ENCODE measurements around the gene SPEM3. TPM values are rescaled to one million over a fixed set of nuclear protein-coding genes. Genes with fewer than 3 reads are reported as not detected.

The SPEM3 gene
- total and polyA plus RNA-seq, 2 donors (not counting 3 experiments of a cell fraction or from before 2014, with no cell fraction given): not detected

GRCh38 chr17:7383742-7384488, 44.7 kb upstream of the SPEM3 start:
- Histone ChIP-seq H4K20me1 (replicated peaks; ENCODE audit: control insufficient read depth, extremely low read depth, insufficient read depth, low read length) (no peaks in the 10 kb centered on the region), H3K27ac (ENCODE audit: insufficient read depth, low read depth, low read length) (no peak overlapping the region), H3K9me1 (replicated peaks; ENCODE audit: control insufficient read depth, extremely low read depth, insufficient read depth, low read length) (no peaks in the 10 kb centered on the region), H3K36me3 (ENCODE audit: control insufficient read depth in 2 of 2, extremely low read depth in 1 of 2, insufficient read depth in 2 of 2, low read length in 2 of 2) (peaks cover 0 to 3% of the 10 kb centered on the region in 2 experiments), H3K4me2 (ENCODE audit: insufficient read depth, low read length) (peak overlapping the region; percentile 39), H3K4me3 (replicated peaks in 1 of 3; ENCODE audit: insufficient read depth in 1 of 3, low read depth in 1 of 3, low read length in 3 of 3) (peak overlapping the region; percentile 17 to 35 (median 34)), H3K79me2 (ENCODE audit: control insufficient read depth, insufficient read depth, low read length) (no peaks in the 10 kb centered on the region), H3K9me3 (replicated peaks; ENCODE audit: control insufficient read depth, insufficient read depth, low read length) (no peaks in the 10 kb centered on the region), H3K4me1 (ENCODE audit: control insufficient read depth, extremely low read depth, insufficient read depth, low read length) (peaks cover 5% of the 10 kb centered on the region), H3K27me3 (ENCODE audit: control insufficient read depth in 2 of 2, insufficient read depth in 2 of 2, low read length in 2 of 2) (peaks cover 25 to 33% of the 10 kb centered on the region in 2 experiments), H2AFZ (ENCODE audit: low read depth, low read length) (peak overlapping the region; percentile 60), H3K9ac (replicated peaks; ENCODE audit: extremely low read depth, insufficient read depth, low read length) (no peak overlapping the region)
- dilution Hi-C loops (cut with MboI; ENCODE audit: extremely low pct_ligation_motif_present, low sequenced_read_pairs): no loop called here
- POLR2A ChIA-PET: no interaction called here
- no TSS peak for BruUV-seq (replicated peaks)
- DNase-seq (ENCODE audit: low read depth, low spot score): peak; percentile 39
- intact Hi-C loops (cut with micrococcal nuclease): no loop called here
- FAIRE-seq: peak; percentile 48
- CTCF ChIA-PET: interaction anchor here (1.0 to 1.7 kb wide), 4 partner anchors 14 to 53 kb away, joined by 3 to 7 read pairs (median 4); partner anchors contain the start of gene TMEM256
- TF ChIP-seq MYC (IDR thresholded peaks at IDR 0.05; ENCODE audit: low read depth, low read length) (no peak), POLR2A (IDR thresholded peaks at IDR 0.05; ENCODE audit: low read depth, low read length) (peak; percentile 6)

DNA sequence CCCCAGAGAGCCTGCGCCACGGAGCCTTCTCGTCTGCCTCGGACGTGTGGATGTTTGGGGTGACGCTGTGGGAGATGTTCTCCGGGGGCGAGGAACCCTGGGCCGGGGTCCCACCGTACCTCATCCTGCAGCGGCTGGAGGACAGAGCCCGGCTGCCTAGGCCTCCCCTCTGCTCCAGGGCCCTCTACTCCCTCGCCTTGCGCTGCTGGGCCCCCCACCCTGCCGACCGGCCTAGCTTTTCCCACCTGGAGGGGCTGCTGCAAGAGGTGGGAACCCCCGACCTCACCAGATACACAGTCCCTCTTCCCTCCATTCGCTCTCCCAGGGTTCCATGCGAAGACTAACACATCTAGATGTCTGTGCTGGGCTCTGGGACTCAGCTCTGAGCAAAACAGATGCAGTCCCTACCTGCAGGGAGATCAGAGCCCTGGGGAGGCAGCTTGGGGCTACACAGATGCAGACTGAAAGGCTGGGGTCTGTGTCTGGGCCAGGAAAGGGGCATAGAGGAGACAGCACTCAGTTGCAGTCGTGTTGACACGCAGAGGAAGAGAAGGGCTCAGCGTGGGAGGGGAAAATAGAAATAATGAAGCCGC, 44.1 kb upstream of the SPEM3 start:
- dilution Hi-C loops (cut with MboI; ENCODE audit: extremely low pct_ligation_motif_present, low sequenced_read_pairs): no loop called here
- Histone ChIP-seq H3K27me3 (ENCODE audit: control insufficient read depth in 2 of 2, insufficient read depth in 2 of 2, low read length in 2 of 2) (peaks cover 25 to 27% of the 10 kb centered on the region in 2 experiments), H3K9me1 (replicated peaks; ENCODE audit: control insufficient read depth, extremely low read depth, insufficient read depth, low read length) (no peaks in the 10 kb centered on the region), H4K20me1 (replicated peaks; ENCODE audit: control insufficient read depth, extremely low read depth, insufficient read depth, low read length) (no peaks in the 10 kb centered on the region), H3K79me2 (ENCODE audit: control insufficient read depth, insufficient read depth, low read length) (no peaks in the 10 kb centered on the region), H2AFZ (ENCODE audit: low read depth, low read length) (peak overlapping the region; percentile 60), H3K36me3 (ENCODE audit: control insufficient read depth in 2 of 2, extremely low read depth in 1 of 2, insufficient read depth in 2 of 2, low read length in 2 of 2) (peaks cover 0 to 9% of the 10 kb centered on the region in 2 experiments), H3K27ac (ENCODE audit: insufficient read depth, low read depth, low read length) (no peak overlapping the region), H3K4me1 (ENCODE audit: control insufficient read depth, extremely low read depth, insufficient read depth, low read length) (peaks cover 5% of the 10 kb centered on the region), H3K4me2 (ENCODE audit: insufficient read depth, low read length) (peak overlapping the region; percentile 39), H3K9ac (replicated peaks; ENCODE audit: extremely low read depth, insufficient read depth, low read length) (no peak overlapping the region), H3K4me3 (replicated peaks in 1 of 3; ENCODE audit: insufficient read depth in 1 of 3, low read depth in 1 of 3, low read length in 3 of 3) (peak overlapping the region in 1 of 3 experiments; percentile 34), H3K9me3 (replicated peaks; ENCODE audit: control insufficient read depth, insufficient read depth, low read length) (no peaks in the 10 kb centered on the region)
- BruUV-seq (replicated peaks): no TSS peak
- TF ChIP-seq JUN (IDR thresholded peaks at IDR 0.05; ENCODE audit: borderline replicate concordance, insufficient read depth, insufficient read length, low read depth): no peak
- TF ChIP-seq GATA2 (IDR thresholded peaks at IDR 0.05; ENCODE audit: insufficient read depth, insufficient read length, low read depth, low read length): no peak
- no peak for TF ChIP-seq FOS (IDR thresholded peaks at IDR 0.05; ENCODE audit: borderline replicate concordance, insufficient read depth, low read length)
- TF ChIP-seq MAX (IDR thresholded peaks at IDR 0.05; ENCODE audit: insufficient read depth, insufficient read length): no peak
- TF ChIP-seq EZH2 (IDR thresholded peaks at IDR 0.05; ENCODE audit: borderline replicate concordance, low read depth, low read length, severe bottlenecking): no peak
- TF ChIP-seq POLR2A (IDR thresholded peaks at IDR 0.05; ENCODE audit: low read depth, low read length): no peak
- no peak for TF ChIP-seq MYC (IDR thresholded peaks at IDR 0.05; ENCODE audit: low read depth, low read length)
- TF ChIP-seq, protein P1, sequence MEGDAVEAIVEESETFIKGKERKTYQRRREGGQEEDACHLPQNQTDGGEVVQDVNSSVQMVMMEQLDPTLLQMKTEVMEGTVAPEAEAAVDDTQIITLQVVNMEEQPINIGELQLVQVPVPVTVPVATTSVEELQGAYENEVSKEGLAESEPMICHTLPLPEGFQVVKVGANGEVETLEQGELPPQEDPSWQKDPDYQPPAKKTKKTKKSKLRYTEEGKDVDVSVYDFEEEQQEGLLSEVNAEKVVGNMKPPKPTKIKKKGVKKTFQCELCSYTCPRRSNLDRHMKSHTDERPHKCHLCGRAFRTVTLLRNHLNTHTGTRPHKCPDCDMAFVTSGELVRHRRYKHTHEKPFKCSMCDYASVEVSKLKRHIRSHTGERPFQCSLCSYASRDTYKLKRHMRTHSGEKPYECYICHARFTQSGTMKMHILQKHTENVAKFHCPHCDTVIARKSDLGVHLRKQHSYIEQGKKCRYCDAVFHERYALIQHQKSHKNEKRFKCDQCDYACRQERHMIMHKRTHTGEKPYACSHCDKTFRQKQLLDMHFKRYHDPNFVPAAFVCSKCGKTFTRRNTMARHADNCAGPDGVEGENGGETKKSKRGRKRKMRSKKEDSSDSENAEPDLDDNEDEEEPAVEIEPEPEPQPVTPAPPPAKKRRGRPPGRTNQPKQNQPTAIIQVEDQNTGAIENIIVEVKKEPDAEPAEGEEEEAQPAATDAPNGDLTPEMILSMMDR (IDR thresholded peaks at IDR 0.05; ENCODE audit: extremely low read depth in 1 of 2, insufficient read depth in 1 of 2, low read depth in 1 of 2, low read length in 2 of 2): no peak
- TF ChIP-seq POLR2AphosphoS5 (IDR thresholded peaks at IDR 0.05; ENCODE audit: insufficient read depth, low read depth, low read length): no peak
- intact Hi-C loops (cut with micrococcal nuclease): no loop called here
- no peak for DNase-seq (ENCODE audit: low read depth, low spot score)
- FAIRE-seq: no peak
- ChIA-PET POLR2A (no interaction called here), CTCF (interaction anchor here (1.0 to 1.7 kb wide), 4 partner anchors 15 to 52 kb away, joined by 3 to 7 read pairs (median 4); partner anchors contain the start of gene TMEM256)

All from endothelial cell of umbilical vein (primary cell).